Neural crest cell (in vitro differentiated cells): ENCODE measurements around the gene KHSRP. TPM values are rescaled to one million over a fixed set of nuclear protein-coding genes. Genes with fewer than 3 reads are reported as not detected.

Source experiments
- DNase-seq: peaks from one replicate; pipeline ENCODE4 v3.0.0; 2021; ENCODE audit warnings: low read depth, mixed read lengths, low spot score
- H3K27ac Mint-ChIP-seq: one replicate; pipeline ENCODE4 v1.8.0; 2021; ENCODE audit warnings: mild to moderate bottlenecking, mixed read lengths; ENCODE audit not compliant: unreplicated experiment
- H3K27me3 Mint-ChIP-seq: 2 replicates; pipeline ENCODE4 v1.8.0; 2021; ENCODE audit warnings: low read depth, mild to moderate bottlenecking, mixed read lengths
- H3K36me3 Mint-ChIP-seq: 2 replicates; pipeline ENCODE4 v1.8.0; 2021; ENCODE audit warnings: low read depth, mild to moderate bottlenecking, mixed read lengths
- H3K4me1 Mint-ChIP-seq: 2 replicates; pipeline ENCODE4 v1.8.0; 2021; ENCODE audit warnings: mixed read lengths
- H3K4me3 Mint-ChIP-seq: one replicate; pipeline ENCODE4 v1.8.0; 2021; ENCODE audit warnings: mild to moderate bottlenecking, mixed read lengths
- H3K9me3 Mint-ChIP-seq: 2 replicates; pipeline ENCODE4 v1.8.0; 2021; ENCODE audit warnings: mixed read lengths
- CTCF ChIP-seq: fragments of 200-600 bp; sonication (generic); conservative IDR thresholded peaks from 2 replicates; pipeline ENCODE4 v1.5.0; 2021; ENCODE audit warnings: antibody characterized with exemption, mild to moderate bottlenecking
- total RNA-seq: library from RNA; stranded (reverse); gene quantifications from 2 replicates; pipeline ENCODE4 v1.2.1, GENCODE V29; 2021

KHSRP gene
- total RNA-seq, 1 donor from 2014 or later: 678 TPM

GRCh38 chr19:6384381-6384780, 40.2 kb downstream of the KHSRP start:
- Mint-ChIP-seq H3K27me3 (no peaks in the 10 kb centered on the region), H3K36me3 (peaks cover 21% of the 10 kb centered on the region), H3K4me3 (no peak overlapping the region), H3K4me1 (no peaks in the 10 kb centered on the region), H3K27ac (no peak overlapping the region), H3K9me3 (no peaks in the 10 kb centered on the region)
- no peak for DNase-seq
- TF ChIP-seq CTCF: no peak

GRCh38 chr19:6383188-6383587, 41.4 kb downstream of the KHSRP start:
- peaks cover 26% of the 10 kb centered on the region for H3K36me3 Mint-ChIP-seq

GRCh38 chr19:6381030-6381750, 43.4 kb downstream of the KHSRP start:
- TF ChIP-seq CTCF: no peak
- Mint-ChIP-seq H3K4me1 (no peaks in the 10 kb centered on the region), H3K27ac (no peak overlapping the region), H3K36me3 (peaks cover 26% of the 10 kb centered on the region), H3K27me3 (no peaks in the 10 kb centered on the region), H3K4me3 (no peak overlapping the region), H3K9me3 (no peaks in the 10 kb centered on the region)
- no peak for DNase-seq

More at GRCh38 chr19:6383188-6383587, 41.4 kb downstream of the KHSRP start:
- TF ChIP-seq CTCF: no peak
- H3K27ac Mint-ChIP-seq: no peak overlapping the region
- DNase-seq: no peak
- H3K4me1 Mint-ChIP-seq: no peaks in the 10 kb centered on the region
- no peaks in the 10 kb centered on the region for H3K9me3 Mint-ChIP-seq
- no peaks in the 10 kb centered on the region for H3K27me3 Mint-ChIP-seq
- H3K4me3 Mint-ChIP-seq: no peak overlapping the region

GRCh38 chr19:6379744-6380143, 44.9 kb downstream of the KHSRP start:
- no peak overlapping the region for H3K27ac Mint-ChIP-seq
- TF ChIP-seq CTCF: no peak
- peaks cover 26% of the 10 kb centered on the region for H3K36me3 Mint-ChIP-seq
- peak overlapping the region; percentile 42 for H3K4me3 Mint-ChIP-seq
- H3K27me3 Mint-ChIP-seq: no peaks in the 10 kb centered on the region
- no peaks in the 10 kb centered on the region for H3K4me1 Mint-ChIP-seq
- no peak for DNase-seq
- no peaks in the 10 kb centered on the region for H3K9me3 Mint-ChIP-seq

- no peaks in the 10 kb centered on the region for H3K27me3 Mint-ChIP-seq
- TF ChIP-seq CTCF: no peak
- DNase-seq: no peak
- no peak overlapping the region for H3K27ac Mint-ChIP-seq
- no peaks in the 10 kb centered on the region for H3K9me3 Mint-ChIP-seq
- H3K4me1 Mint-ChIP-seq: peaks cover 4% of the 10 kb centered on the region
- H3K36me3 Mint-ChIP-seq: peaks cover 26% of the 10 kb centered on the region
- H3K4me3 Mint-ChIP-seq: no peak overlapping the region
Observed at GRCh38 chr19:6378486-6378885, 46.1 kb downstream of the KHSRP start.
